GM18505 (cell line): ENCODE measurements around the gene LONRF2.

Experiments
- ATAC-seq: cut with Tn5 transposase; IDR thresholded peaks from one replicate; pipeline ENCODE4 v1.9.1; 2021; ENCODE audit not compliant: unreplicated experiment
- POLR2A ChIP-seq: IDR thresholded peaks from 4 replicates; pipeline ENCODE4 v1.6.1; 2011; ENCODE audit warnings: borderline replicate concordance; ENCODE audit not compliant: insufficient read depth, insufficient read length; ENCODE audit errors: extremely low read depth

The LONRF2 gene

DNA sequence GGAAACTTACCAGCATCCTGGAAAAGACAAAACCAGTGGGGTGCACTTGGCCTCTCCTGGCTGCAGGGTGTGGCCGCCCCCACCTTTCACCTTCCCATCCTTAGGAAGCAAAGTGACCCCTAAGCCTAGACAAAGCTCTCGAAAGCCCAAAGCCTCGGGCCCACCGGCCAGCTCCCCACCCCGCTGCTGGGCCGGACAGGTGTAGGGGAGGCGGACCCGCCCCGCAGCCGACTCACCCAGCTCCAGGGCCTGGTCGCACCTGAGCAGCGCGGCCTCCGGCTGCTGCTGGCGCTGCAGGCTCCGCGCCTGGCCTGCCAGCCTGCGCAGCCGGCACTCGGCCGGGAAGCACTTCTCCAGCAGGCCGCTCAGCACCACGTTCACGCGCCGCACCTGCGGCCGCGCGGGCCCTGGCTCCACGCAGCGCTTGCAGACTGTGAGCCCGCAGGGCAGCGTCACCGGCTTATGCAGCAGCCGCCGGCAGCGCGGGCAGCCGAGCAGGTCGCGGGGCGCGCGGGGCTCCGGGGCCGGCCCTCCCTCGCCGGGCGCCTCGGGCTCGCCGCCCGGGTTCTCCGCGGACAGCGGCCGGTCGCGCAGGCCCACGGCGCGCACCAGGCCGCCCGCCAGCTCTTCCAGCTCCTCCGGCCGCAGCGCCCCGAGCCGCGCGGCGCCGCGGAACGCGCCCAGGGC is 979 bp downstream of the LONRF2 start:
- TF ChIP-seq POLR2A: no peak
- ATAC-seq: no peak

GRCh38 chr2:100320547-100321178 is 1.6 kb downstream of the LONRF2 start:
- ATAC-seq: no peak
- TF ChIP-seq POLR2A: no peak

GRCh38 chr2:100317634-100318033 is 4.7 kb downstream of the LONRF2 start:
- TF ChIP-seq POLR2A: no peak

GRCh38 chr2:100309973-100310719 is 12.2 kb downstream of the LONRF2 start:
- no peak for ATAC-seq
- no peak for TF ChIP-seq POLR2A

More at GRCh38 chr2:100317634-100318033, 4.7 kb downstream of the LONRF2 start:
- no peak for ATAC-seq

DNA sequence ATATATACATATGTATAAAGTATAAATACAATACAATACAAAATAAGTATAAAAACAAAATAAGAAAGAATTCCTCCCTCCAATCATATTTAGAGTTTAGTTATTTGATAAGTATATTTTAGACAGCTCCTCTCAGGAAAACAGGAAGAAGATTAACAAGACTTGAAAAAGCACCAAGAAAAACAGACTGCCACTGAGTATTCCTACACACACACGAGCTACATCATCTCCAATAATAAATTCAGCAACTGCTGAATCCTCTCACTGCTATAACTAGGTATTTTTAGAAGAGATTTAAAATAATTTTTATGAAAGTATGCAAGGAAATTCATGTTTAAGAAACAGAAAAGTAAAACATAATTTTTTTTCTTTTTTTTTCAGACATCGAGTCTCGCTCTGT is 13.0 kb downstream of the LONRF2 start:
- no peak for ATAC-seq

GRCh38 chr2:100303744-100304143 is 18.6 kb downstream of the LONRF2 start:
- no peak for TF ChIP-seq POLR2A
- ATAC-seq: no peak

More for the DNA sequence above, 13.0 kb downstream of the LONRF2 start:
- no peak for TF ChIP-seq POLR2A

GRCh38 chr2:100302585-100302892 is 19.8 kb downstream of the LONRF2 start:
- no peak for ATAC-seq
- no peak for TF ChIP-seq POLR2A

- ATAC-seq: no peak
- no peak for TF ChIP-seq POLR2A
Measured at GRCh38 chr2:100301881-100302584, 20.3 kb downstream of the LONRF2 start.

GRCh38 chr2:100299548-100299947 is 22.8 kb downstream of the LONRF2 start:
- no peak for ATAC-seq

GRCh38 chr2:100297511-100297910 is 24.8 kb downstream of the LONRF2 start:
- TF ChIP-seq POLR2A: no peak
- no peak for ATAC-seq

More at GRCh38 chr2:100299548-100299947, 22.8 kb downstream of the LONRF2 start:
- no peak for TF ChIP-seq POLR2A

- ATAC-seq: no peak
- TF ChIP-seq POLR2A: no peak
Measured at GRCh38 chr2:100294162-100294497, 28.2 kb downstream of the LONRF2 start.

- no peak for TF ChIP-seq POLR2A
- no peak for ATAC-seq
Measured at GRCh38 chr2:100293341-100294161, 28.8 kb downstream of the LONRF2 start.
